ENCODE measurements around the gene MEIOB.

DNA sequence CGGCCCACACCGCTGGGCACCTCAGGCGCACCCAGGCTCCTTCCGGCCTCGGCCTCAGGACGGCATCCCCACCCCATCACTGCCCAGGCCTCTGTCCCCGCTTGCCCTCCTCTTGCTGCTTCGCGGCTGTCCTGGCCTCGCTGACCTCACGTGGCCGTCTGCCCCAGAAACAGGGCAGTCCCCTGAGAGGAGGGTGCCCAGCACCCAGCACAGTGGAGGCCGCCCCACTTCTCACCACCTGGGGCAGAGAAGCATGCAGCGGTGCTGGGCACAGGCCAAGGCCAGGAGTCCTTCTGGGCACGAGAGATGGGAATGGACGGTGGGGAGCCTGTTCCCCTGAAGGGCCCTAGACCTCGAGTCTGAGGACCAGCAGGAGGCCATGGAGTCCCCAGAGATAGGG, 54.2 kb downstream of the MEIOB start:
- TF ChIP-seq, protein P1, sequence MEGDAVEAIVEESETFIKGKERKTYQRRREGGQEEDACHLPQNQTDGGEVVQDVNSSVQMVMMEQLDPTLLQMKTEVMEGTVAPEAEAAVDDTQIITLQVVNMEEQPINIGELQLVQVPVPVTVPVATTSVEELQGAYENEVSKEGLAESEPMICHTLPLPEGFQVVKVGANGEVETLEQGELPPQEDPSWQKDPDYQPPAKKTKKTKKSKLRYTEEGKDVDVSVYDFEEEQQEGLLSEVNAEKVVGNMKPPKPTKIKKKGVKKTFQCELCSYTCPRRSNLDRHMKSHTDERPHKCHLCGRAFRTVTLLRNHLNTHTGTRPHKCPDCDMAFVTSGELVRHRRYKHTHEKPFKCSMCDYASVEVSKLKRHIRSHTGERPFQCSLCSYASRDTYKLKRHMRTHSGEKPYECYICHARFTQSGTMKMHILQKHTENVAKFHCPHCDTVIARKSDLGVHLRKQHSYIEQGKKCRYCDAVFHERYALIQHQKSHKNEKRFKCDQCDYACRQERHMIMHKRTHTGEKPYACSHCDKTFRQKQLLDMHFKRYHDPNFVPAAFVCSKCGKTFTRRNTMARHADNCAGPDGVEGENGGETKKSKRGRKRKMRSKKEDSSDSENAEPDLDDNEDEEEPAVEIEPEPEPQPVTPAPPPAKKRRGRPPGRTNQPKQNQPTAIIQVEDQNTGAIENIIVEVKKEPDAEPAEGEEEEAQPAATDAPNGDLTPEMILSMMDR (conservative IDR thresholded peaks at IDR 0.05; ENCODE audit: low read depth, low read length), result no peak
- TF ChIP-seq EZH2 (IDR thresholded peaks at IDR 0.05; ENCODE audit: low read length, unreplicated experiment), result no peak
- TF ChIP-seq EZH2phosphoT487 (IDR thresholded peaks at IDR 0.05; ENCODE audit: borderline replicate concordance, low read length), result no peak
